PC-3 (cell line): Measurements from ENCODE around the gene COA5. TPM values are rescaled to one million over a fixed set of nuclear protein-coding genes. Genes with fewer than 3 reads are reported as not detected.

ENCODE experiments used
- ATAC-seq: fragments of 200-7000 bp; cut with Tn5 transposase; 2 replicates; pipeline ENCODE4 v1.9.1; 2020; ENCODE audit warnings: mild to moderate bottlenecking, moderate library complexity
- BruUV-seq: library from RNA; stranded (reverse); fragments of 400-500 nt; replicated peaks from 2 replicates; lab custom pipeline; 2021; lab: Mats Ljungman, UMichigan
- CTCF ChIA-PET: fragments of 300-600 bp; sonication (Branson Sonifier 250); formaldehyde crosslinking; loops from one replicate; lab custom pipeline; 2022; ENCODE audit warnings: antibody characterized with exemption; lab: Charles Lee
- POLR2A ChIA-PET: fragments of 300-600 bp; sonication (Branson Sonifier 250); formaldehyde crosslinking; loops from one replicate; lab custom pipeline; 2022; ENCODE audit warnings: antibody characterized with exemption; ENCODE audit not compliant: unreplicated experiment; lab: Charles Lee
- DNase-seq: peaks from one replicate; pipeline ENCODE4 v3.0.0-alpha.2; 2015
- H2AFZ ChIP-seq: fragments of 300-600 bp; sonication (generic); 2 replicates; pipeline ENCODE4 v1.6.0; 2016; ENCODE audit warnings: antibody characterized with exemption, low read length
- H3F3A ChIP-seq: fragments of 300-600 bp; sonication (generic); one replicate; pipeline ENCODE4 v1.6.0; 2017; ENCODE audit warnings: antibody characterized with exemption, low read length, control low read depth, mild to moderate bottlenecking; ENCODE audit not compliant: unreplicated experiment
- H3K27ac ChIP-seq: fragments of 300-600 bp; sonication (generic); 2 replicates; pipeline ENCODE4 v1.5.1; 2016; ENCODE audit warnings: mild to moderate bottlenecking, low read length
- H3K27me3 ChIP-seq: fragments of 300-600 bp; sonication (generic); 2 replicates; pipeline ENCODE4 v1.6.1; 2016; ENCODE audit warnings: low read length, mixed read lengths
- H3K36me3 ChIP-seq: fragments of 300-600 bp; sonication (generic); 2 replicates; pipeline ENCODE4 v1.6.1; 2016; ENCODE audit warnings: low read depth, mixed run types, low read length, mixed read lengths
- H3K4me1 ChIP-seq: fragments of 300-600 bp; sonication (generic); 2 replicates; pipeline ENCODE4 v1.5.1; 2016; ENCODE audit warnings: low read length; ENCODE audit not compliant: insufficient read depth
- H3K4me2 ChIP-seq: fragments of 300-600 bp; sonication (generic); 2 replicates; pipeline ENCODE4 v1.6.0; 2016; ENCODE audit warnings: low read length
- H3K4me3 ChIP-seq: fragments of 300-600 bp; sonication (generic); 2 replicates; pipeline ENCODE4 v1.5.1; 2016; ENCODE audit warnings: mild to moderate bottlenecking, low read length, mixed read lengths
- H3K79me2 ChIP-seq: fragments of 300-600 bp; sonication (generic); 2 replicates; pipeline ENCODE4 v1.6.1; 2017; ENCODE audit warnings: low read length, mixed read lengths
- H3K9ac ChIP-seq: fragments of 300-600 bp; sonication (generic); 2 replicates; pipeline ENCODE4 v1.6.0; 2016; ENCODE audit warnings: mild to moderate bottlenecking, low read length
- H3K9me2 ChIP-seq: fragments of 300-600 bp; sonication (generic); replicated peaks from 2 replicates; pipeline ENCODE4 v1.6.1; 2016; ENCODE audit warnings: mixed run types, low read length, mixed read lengths
- H3K9me3 ChIP-seq: fragments of 300-600 bp; sonication (generic); 2 replicates; pipeline ENCODE4 v1.6.1; 2016; ENCODE audit warnings: low read length, mixed read lengths
- H4K20me1 ChIP-seq: fragments of 300-600 bp; sonication (generic); 2 replicates; pipeline ENCODE4 v1.6.1; 2016; ENCODE audit warnings: low read length, mixed read lengths
- CTCF ChIP-seq: fragments of 300-600 bp; sonication (generic); conservative IDR thresholded peaks from 2 replicates; pipeline ENCODE4 v1.5.1; 2017; ENCODE audit warnings: antibody characterized with exemption, low read depth, mild to moderate bottlenecking, low read length
- EZH2 ChIP-seq: fragments of 300-600 bp; sonication (generic); IDR thresholded peaks from one replicate; pipeline ENCODE4 v1.6.1; 2017; ENCODE audit warnings: antibody characterized with exemption, mild to moderate bottlenecking, low read length; ENCODE audit not compliant: unreplicated experiment
- EZH2phosphoT487 ChIP-seq: fragments of 300-600 bp; sonication (generic); IDR thresholded peaks from 2 replicates; pipeline ENCODE4 v1.6.1; 2018; ENCODE audit warnings: mild to moderate bottlenecking, antibody characterized with exemption, low read length, borderline replicate concordance
- intact Hi-C: fragments of 100-400 bp; cut with micrococcal nuclease; formaldehyde crosslinking; loops from 2 replicates; pipeline ENCODE4 v1.9.0; 2023
- total RNA-seq: library from RNA; depleted of rRNA; stranded (reverse); fragments of >200 nt; gene quantifications from 2 replicates; pipeline ENCODE4 v1.2.3, GENCODE V29; 2014

Gene COA5
- total RNA-seq, 1 experiment from 2014 or later = 37.2 TPM

GRCh38 chr2:98555696-98556095, 52.6 kb downstream of the COA5 start:
- no peak for ATAC-seq
- Histone ChIP-seq H3K4me1 (peaks cover 14% of the 10 kb centered on the region), H3K79me2 (no peaks in the 10 kb centered on the region), H3K9me3 (no peaks in the 10 kb centered on the region), H3K36me3 (0 out of 2 replicates have a peak, but pooled peaks cover 2% of the 10 kb centered on the region), H3K27me3 (no peaks in the 10 kb centered on the region), H3K4me2 (no peak overlapping the region), H4K20me1 (no peaks in the 10 kb centered on the region), H3K9me2 (no peaks in the 10 kb centered on the region), H3F3A (no peaks in the 10 kb centered on the region), H3K9ac (no peak overlapping the region), H3K4me3 (no peak overlapping the region), H2AFZ (no peak overlapping the region), H3K27ac (no peak overlapping the region)
- POLR2A ChIA-PET = no interaction called here
- CTCF ChIA-PET = no interaction called here
- TF ChIP-seq EZH2phosphoT487 (no peak), EZH2 (no peak), CTCF (no peak)
- intact Hi-C loops = no loop called here
- no TSS peak for BruUV-seq
- DNase-seq = no peak

- Histone ChIP-seq H3K27me3 (no peaks in the 10 kb centered on the region), H3K9me3 (no peaks in the 10 kb centered on the region), H3K9ac (no peak overlapping the region), H3K4me2 (no peak overlapping the region), H3K4me3 (no peak overlapping the region), H3F3A (no peaks in the 10 kb centered on the region), H4K20me1 (no peaks in the 10 kb centered on the region), H3K9me2 (no peaks in the 10 kb centered on the region), H3K27ac (no peak overlapping the region), H3K79me2 (no peaks in the 10 kb centered on the region), H2AFZ (no peak overlapping the region), H3K36me3 (0 out of 2 replicates have a peak, but pooled peaks cover 2% of the 10 kb centered on the region), H3K4me1 (peaks cover under 1% of the 10 kb centered on the region)
- no peak for ATAC-seq
- no TSS peak for BruUV-seq
- no peak for DNase-seq
- POLR2A ChIA-PET = no interaction called here
- intact Hi-C loops = no loop called here
- CTCF ChIA-PET = no interaction called here
- no peak for TF ChIP-seq EZH2phosphoT487
- TF ChIP-seq EZH2 = no peak
- TF ChIP-seq CTCF = no peak
These were observed 54.0 kb downstream of the COA5 start for GRCh38 chr2:98554116-98554861.

GRCh38 chr2:98552499-98553179, 55.7 kb downstream of the COA5 start:
- H2AFZ ChIP-seq = no peak overlapping the region
- ATAC-seq (no peak), DNase-seq (peak; percentile 10)
- no peaks in the 10 kb centered on the region for H4K20me1 ChIP-seq
- H3K4me3 ChIP-seq = no peak overlapping the region
- ChIA-PET POLR2A (no interaction called here), CTCF (no interaction called here)
- intact Hi-C loops = no loop called here
- H3K36me3 ChIP-seq = 0 out of 2 replicates have a peak, but pooled peaks cover 2% of the 10 kb centered on the region
- TF ChIP-seq CTCF (no peak), EZH2 (no peak), EZH2phosphoT487 (no peak)
- H3K4me1 ChIP-seq = no peaks in the 10 kb centered on the region
- no peak overlapping the region for H3K9ac ChIP-seq
- no peaks in the 10 kb centered on the region for H3K9me2 ChIP-seq
- no peaks in the 10 kb centered on the region for H3K79me2 ChIP-seq
- no peaks in the 10 kb centered on the region for H3K9me3 ChIP-seq
- no TSS peak for BruUV-seq
- no peak overlapping the region for H3K27ac ChIP-seq
- H3F3A ChIP-seq = no peaks in the 10 kb centered on the region
- no peak overlapping the region for H3K4me2 ChIP-seq
- no peaks in the 10 kb centered on the region for H3K27me3 ChIP-seq
